GM15510 (cell line): ENCODE measurements around the gene SETD1A.

Experiments used
- POLR2A ChIP-seq: IDR thresholded peaks from 3 replicates; pipeline ENCODE4 v1.6.1; 2011; ENCODE audit warnings: borderline replicate concordance; ENCODE audit not compliant: insufficient read length; ENCODE audit errors: extremely low read depth

The SETD1A gene

GRCh38 chr16:31029272-31029671, 71.7 kb downstream of the SETD1A start:
- TF ChIP-seq POLR2A, result no peak

GRCh38 chr16:31031276-31031675, 73.7 kb downstream of the SETD1A start:
- no peak for TF ChIP-seq POLR2A

GRCh38 chr16:31032736-31033708, 75.5 kb downstream of the SETD1A start, which contains the start of gene STX4:
TSS of gene STX4 (plus strand) at chr16:31033558. CDS start at chr16:31033806, 248 bp downstream.
- peak; percentile 48 for TF ChIP-seq POLR2A

- peak; percentile 43 for TF ChIP-seq POLR2A
Measured at GRCh38 chr16:31033709-31034492, 76.3 kb downstream of the SETD1A start.
